OCI-LY1 (cell line): ENCODE results near the gene EIF4E1B.

Source experiments
- H2AFZ ChIP-seq: fragments of 200-600 bp; sonication (generic), shearing (Covaris generic); 2 replicates; pipeline ENCODE4 v1.6.0; 2014; ENCODE audit warnings: antibody characterized with exemption, mild to moderate bottlenecking, low read length
- H3F3A ChIP-seq: fragments of 200-600 bp; sonication (generic), shearing (Covaris generic); 2 replicates; pipeline ENCODE4 v1.6.0; 2014; ENCODE audit warnings: mild to moderate bottlenecking, antibody characterized with exemption, low read length, moderate library complexity; ENCODE audit not compliant: insufficient read depth
- H3K27ac ChIP-seq: fragments of 200-600 bp; sonication (generic); 2 replicates; pipeline ENCODE4 v1.5.1; 2014; ENCODE audit warnings: low read length, mixed run types, mild to moderate bottlenecking, low read depth; ENCODE audit not compliant: poor library complexity, severe bottlenecking
- H3K27me3 ChIP-seq: fragments of 200-600 bp; sonication (generic); 2 replicates; pipeline ENCODE4 v1.6.0; 2014; ENCODE audit warnings: antibody characterized with exemption, mild to moderate bottlenecking, low read length, moderate library complexity; ENCODE audit not compliant: insufficient read depth
- H3K36me3 ChIP-seq: fragments of 200-600 bp; sonication (generic); 2 replicates; pipeline ENCODE4 v1.6.1; 2014; ENCODE audit warnings: mild to moderate bottlenecking, antibody characterized with exemption, low read length, moderate library complexity, mixed read lengths; ENCODE audit not compliant: insufficient read depth
- H3K4me1 ChIP-seq: fragments of 200-600 bp; sonication (generic); 2 replicates; pipeline ENCODE4 v1.5.1; 2014; ENCODE audit warnings: mild to moderate bottlenecking, low read length, moderate library complexity; ENCODE audit not compliant: insufficient read depth, severe bottlenecking
- H3K4me2 ChIP-seq: fragments of 200-600 bp; sonication (generic), shearing (Covaris generic); 2 replicates; pipeline ENCODE4 v1.6.1; 2014; ENCODE audit warnings: low read length
- H3K4me3 ChIP-seq: fragments of 200-600 bp; sonication (generic); 2 replicates; pipeline ENCODE4 v1.5.1; 2014; ENCODE audit warnings: low read length, low read depth, mild to moderate bottlenecking, mixed read lengths; ENCODE audit not compliant: poor library complexity, severe bottlenecking
- H3K79me2 ChIP-seq: fragments of 200-600 bp; shearing (Covaris generic); 2 replicates; pipeline ENCODE4 v1.6.1; 2016; ENCODE audit warnings: mixed run types, low read length, mixed read lengths; ENCODE audit not compliant: insufficient read depth
- H3K9ac ChIP-seq: fragments of 200-600 bp; sonication (generic), shearing (Covaris generic); 2 replicates; pipeline ENCODE4 v1.6.1; 2014; ENCODE audit warnings: mild to moderate bottlenecking, low read length, mixed read lengths
- H3K9me2 ChIP-seq: fragments of 200-600 bp; sonication (generic), shearing (Covaris generic); 2 replicates; pipeline ENCODE4 v1.6.1; 2014; ENCODE audit warnings: low read depth, mild to moderate bottlenecking, low read length, mixed read lengths
- H3K9me3 ChIP-seq: fragments of 200-600 bp; shearing (Covaris generic); 2 replicates; pipeline ENCODE4 v1.6.1; 2014; ENCODE audit warnings: low read length, mixed read lengths
- H4K20me1 ChIP-seq: fragments of 200-600 bp; sonication (generic), shearing (Covaris generic); 2 replicates; pipeline ENCODE4 v1.6.0; 2016; ENCODE audit warnings: mild to moderate bottlenecking, low read length; ENCODE audit not compliant: insufficient read depth
- EZH2 ChIP-seq: fragments of 200-600 bp; sonication (generic), shearing (Covaris generic); IDR thresholded peaks from 2 replicates; pipeline ENCODE4 v1.8.0; 2017; ENCODE audit warnings: borderline replicate concordance, mixed run types, mild to moderate bottlenecking, antibody characterized with exemption, low read length, moderate library complexity, mixed read lengths
- TF ChIP-seq, protein P1 (sequence below): fragments of 200-600 bp; sonication (generic), shearing (Covaris generic); IDR thresholded peaks from 2 replicates; pipeline ENCODE4 v1.5.1; 2017; ENCODE audit warnings: mild to moderate bottlenecking, antibody characterized with exemption, low read length, moderate library complexity, mixed read lengths

Gene EIF4E1B

GRCh38 chr5:176636426-176636825, 6.0 kb downstream of the EIF4E1B start:
- Histone ChIP-seq H3K79me2 (no peaks in the 10 kb centered on the region), H3K4me3 (no peak overlapping the region), H3K9me2 (no peaks in the 10 kb centered on the region), H3F3A (no peaks in the 10 kb centered on the region), H2AFZ (no peak overlapping the region), H3K27ac (no peak overlapping the region), H3K36me3 (no peaks in the 10 kb centered on the region), H3K4me1 (peaks cover 10% of the 10 kb centered on the region), H3K27me3 (peaks cover 8% of the 10 kb centered on the region), H4K20me1 (no peaks in the 10 kb centered on the region), H3K9me3 (no peaks in the 10 kb centered on the region), H3K9ac (no peak overlapping the region), H3K4me2 (no peak overlapping the region)
- TF ChIP-seq, protein P1, sequence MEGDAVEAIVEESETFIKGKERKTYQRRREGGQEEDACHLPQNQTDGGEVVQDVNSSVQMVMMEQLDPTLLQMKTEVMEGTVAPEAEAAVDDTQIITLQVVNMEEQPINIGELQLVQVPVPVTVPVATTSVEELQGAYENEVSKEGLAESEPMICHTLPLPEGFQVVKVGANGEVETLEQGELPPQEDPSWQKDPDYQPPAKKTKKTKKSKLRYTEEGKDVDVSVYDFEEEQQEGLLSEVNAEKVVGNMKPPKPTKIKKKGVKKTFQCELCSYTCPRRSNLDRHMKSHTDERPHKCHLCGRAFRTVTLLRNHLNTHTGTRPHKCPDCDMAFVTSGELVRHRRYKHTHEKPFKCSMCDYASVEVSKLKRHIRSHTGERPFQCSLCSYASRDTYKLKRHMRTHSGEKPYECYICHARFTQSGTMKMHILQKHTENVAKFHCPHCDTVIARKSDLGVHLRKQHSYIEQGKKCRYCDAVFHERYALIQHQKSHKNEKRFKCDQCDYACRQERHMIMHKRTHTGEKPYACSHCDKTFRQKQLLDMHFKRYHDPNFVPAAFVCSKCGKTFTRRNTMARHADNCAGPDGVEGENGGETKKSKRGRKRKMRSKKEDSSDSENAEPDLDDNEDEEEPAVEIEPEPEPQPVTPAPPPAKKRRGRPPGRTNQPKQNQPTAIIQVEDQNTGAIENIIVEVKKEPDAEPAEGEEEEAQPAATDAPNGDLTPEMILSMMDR, result no peak
- no peak for TF ChIP-seq EZH2

- no peak overlapping the region for H3K4me3 ChIP-seq
- no peaks in the 10 kb centered on the region for H3K9me3 ChIP-seq
- no peaks in the 10 kb centered on the region for H3K79me2 ChIP-seq
- peaks cover 10% of the 10 kb centered on the region for H3K4me1 ChIP-seq
- no peaks in the 10 kb centered on the region for H3K9me2 ChIP-seq
- no peaks in the 10 kb centered on the region for H4K20me1 ChIP-seq
- H3K36me3 ChIP-seq, result no peaks in the 10 kb centered on the region
- no peak overlapping the region for H3K9ac ChIP-seq
- TF ChIP-seq EZH2, result no peak
- TF ChIP-seq, protein P1, result no peak
- H3K27me3 ChIP-seq, result peaks cover 8% of the 10 kb centered on the region
- H2AFZ ChIP-seq, result no peak overlapping the region
- no peak overlapping the region for H3K4me2 ChIP-seq
- H3K27ac ChIP-seq, result no peak overlapping the region
- no peaks in the 10 kb centered on the region for H3F3A ChIP-seq
Measured at GRCh38 chr5:176637556-176637955, 7.1 kb downstream of the EIF4E1B start.

DNA sequence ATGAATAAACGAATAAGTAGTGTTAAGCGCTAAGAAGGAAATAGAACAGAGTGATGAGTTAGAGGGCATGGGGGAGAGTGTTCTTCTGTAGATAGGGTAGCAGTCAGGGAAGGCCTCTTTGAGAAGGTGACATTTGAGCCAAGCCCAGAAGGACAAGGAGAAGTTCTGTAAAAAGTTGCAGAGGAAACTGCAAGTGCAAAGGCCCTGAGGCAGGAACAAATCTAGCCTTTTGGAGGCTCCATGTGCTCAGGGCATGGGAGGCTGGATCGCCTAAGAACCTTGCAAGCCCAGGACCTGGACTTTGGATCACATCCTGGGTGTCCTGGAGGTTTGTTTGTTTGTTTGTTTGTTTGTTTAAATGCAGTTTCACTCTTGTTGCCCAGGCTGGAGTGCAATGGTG, 8.0 kb downstream of the EIF4E1B start:
- H3K4me1 ChIP-seq, result peaks cover 8% of the 10 kb centered on the region

More for the DNA sequence above, 8.0 kb downstream of the EIF4E1B start:
- Histone ChIP-seq H2AFZ (no peak overlapping the region), H3F3A (no peaks in the 10 kb centered on the region), H3K9me2 (no peaks in the 10 kb centered on the region), H3K27me3 (peaks cover 8% of the 10 kb centered on the region), H3K4me3 (no peak overlapping the region), H3K79me2 (no peaks in the 10 kb centered on the region), H3K36me3 (no peaks in the 10 kb centered on the region), H4K20me1 (no peaks in the 10 kb centered on the region), H3K9me3 (no peaks in the 10 kb centered on the region), H3K4me2 (no peak overlapping the region), H3K27ac (no peak overlapping the region), H3K9ac (no peak overlapping the region)
- TF ChIP-seq, protein P1, result no peak
- TF ChIP-seq EZH2, result no peak
